A673 (cell line): Measurements from ENCODE around the gene HDAC7. TPM values are rescaled to one million over a fixed set of nuclear protein-coding genes. Genes with fewer than 3 reads are reported as not detected.

ENCODE experiments used
- BruUV-seq: library from RNA; stranded (reverse); fragments of 400-500 nt; replicated peaks from 2 replicates; lab custom pipeline; 2021; lab: Mats Ljungman, UMichigan
- CTCF ChIA-PET: fragments of 300-600 bp; sonication (Branson Sonifier 250); formaldehyde crosslinking; loops from one replicate; lab custom pipeline; 2022; ENCODE audit warnings: antibody characterized with exemption; lab: Charles Lee
- POLR2A ChIA-PET: fragments of 300-600 bp; sonication (Branson Sonifier 250); formaldehyde crosslinking; loops from one replicate; lab custom pipeline; 2022; ENCODE audit warnings: antibody characterized with exemption; ENCODE audit not compliant: low non-redundant PET; lab: Charles Lee
- DNase-seq: peaks from one replicate; pipeline ENCODE4 v3.0.0-alpha.2; 2015; ENCODE audit warnings: low spot score
- H3K27ac ChIP-seq: fragments of 200-600 bp; sonication (generic); 2 replicates; pipeline ENCODE4 v1.5.1; 2016; ENCODE audit warnings: mixed run types, low read depth, mild to moderate bottlenecking, mixed read lengths, antibody characterized with exemption, low read length; ENCODE audit not compliant: poor library complexity, severe bottlenecking
- H3K27me3 ChIP-seq: fragments of 200-600 bp; sonication (generic); replicated peaks from 2 replicates; pipeline ENCODE4 v1.6.1; 2017; ENCODE audit warnings: mixed run types, low read depth, mild to moderate bottlenecking, mixed read lengths, antibody characterized with exemption, low read length; ENCODE audit not compliant: insufficient read depth, poor library complexity
- H3K36me3 ChIP-seq: fragments of 200-600 bp; sonication (generic); 2 replicates; pipeline ENCODE4 v1.6.1; 2016; ENCODE audit warnings: mixed run types, mild to moderate bottlenecking, mixed read lengths, antibody characterized with exemption, low read length; ENCODE audit not compliant: insufficient read depth, poor library complexity, severe bottlenecking
- H3K4me1 ChIP-seq: fragments of 200-600 bp; sonication (generic); 2 replicates; pipeline ENCODE4 v1.6.1; 2017; ENCODE audit warnings: mixed run types, mild to moderate bottlenecking, mixed read lengths, antibody characterized with exemption, low read length; ENCODE audit not compliant: insufficient read depth, poor library complexity, severe bottlenecking
- H3K4me3 ChIP-seq: fragments of 200-600 bp; sonication (generic); 2 replicates; pipeline ENCODE4 v1.5.1; 2016; ENCODE audit warnings: low read depth, mixed run types, mild to moderate bottlenecking, mixed read lengths, low read length; ENCODE audit not compliant: poor library complexity, severe bottlenecking
- H3K9me3 ChIP-seq: fragments of 200-600 bp; sonication (generic); 2 replicates; pipeline ENCODE4 v1.6.1; 2016; ENCODE audit warnings: mixed run types, low read depth, mild to moderate bottlenecking, mixed read lengths, antibody characterized with exemption, low read length; ENCODE audit not compliant: poor library complexity, severe bottlenecking
- EZH2 ChIP-seq: fragments of 200-600 bp; sonication (generic); IDR thresholded peaks from 2 replicates; pipeline ENCODE4 v1.6.1; 2017; ENCODE audit warnings: borderline replicate concordance, low read depth, mild to moderate bottlenecking, mixed read lengths, antibody characterized with exemption, low read length; ENCODE audit not compliant: poor library complexity, severe bottlenecking
- intact Hi-C: fragments of 100-400 bp; cut with micrococcal nuclease; formaldehyde crosslinking; loops from one replicate; pipeline ENCODE4 v1.10.0; 2022; ENCODE audit not compliant: unreplicated experiment
- total RNA-seq: library from RNA; stranded (reverse); gene quantifications from 2 replicates; pipeline ENCODE4 v1.2.3, GENCODE V29; 2021
- TF ChIP-seq, protein P1 (sequence below): fragments of 300-800, 200-600 bp; sonication (generic); conservative IDR thresholded peaks from 2 replicates; pipeline ENCODE4 v1.5.1; 2017; ENCODE audit warnings: low read depth, mild to moderate bottlenecking, antibody characterized with exemption, low read length, moderate library complexity, mixed read lengths

HDAC7 gene
- total RNA-seq, 1 experiment from 2014 or later = 58.9 TPM

DNA sequence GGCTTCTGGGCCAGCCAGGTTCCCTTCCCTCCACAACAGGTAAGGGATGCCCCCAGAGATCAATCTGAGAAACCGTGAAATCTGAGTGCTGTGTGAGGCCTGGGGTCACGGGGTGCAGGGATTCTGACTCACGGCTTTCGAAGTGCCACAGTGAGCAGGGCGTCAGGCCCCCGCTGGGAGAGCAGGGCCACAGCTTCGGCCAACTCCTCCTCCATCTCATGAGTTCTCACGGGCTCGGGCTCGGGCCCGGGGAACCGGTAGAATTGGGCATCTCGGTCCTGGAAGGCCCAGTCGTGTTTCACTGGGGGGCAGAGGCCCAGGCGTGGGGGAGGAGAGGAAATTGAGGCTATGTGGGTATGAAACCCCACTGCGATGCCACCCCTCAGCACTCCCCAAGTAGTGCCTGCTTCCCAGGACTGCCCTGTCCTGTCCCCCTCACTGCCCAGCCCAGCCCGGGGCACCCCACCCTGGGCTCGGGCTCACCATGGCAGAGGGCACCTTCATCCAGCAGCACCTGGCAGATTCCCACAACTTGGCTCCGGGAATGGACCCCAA lies 68.7 kb downstream of the HDAC7 start:
- DNase-seq = no peak
- Histone ChIP-seq H3K4me1 (peaks cover 21% of the 10 kb centered on the region), H3K9me3 (no peaks in the 10 kb centered on the region), H3K4me3 (no peak overlapping the region), H3K36me3 (no peaks in the 10 kb centered on the region), H3K27ac (no peak overlapping the region), H3K27me3 (no peaks in the 10 kb centered on the region)
- CTCF ChIA-PET = no interaction called here
- POLR2A ChIA-PET = no interaction called here
- intact Hi-C loops = no loop called here
- no TSS peak for BruUV-seq
- TF ChIP-seq, protein P1, sequence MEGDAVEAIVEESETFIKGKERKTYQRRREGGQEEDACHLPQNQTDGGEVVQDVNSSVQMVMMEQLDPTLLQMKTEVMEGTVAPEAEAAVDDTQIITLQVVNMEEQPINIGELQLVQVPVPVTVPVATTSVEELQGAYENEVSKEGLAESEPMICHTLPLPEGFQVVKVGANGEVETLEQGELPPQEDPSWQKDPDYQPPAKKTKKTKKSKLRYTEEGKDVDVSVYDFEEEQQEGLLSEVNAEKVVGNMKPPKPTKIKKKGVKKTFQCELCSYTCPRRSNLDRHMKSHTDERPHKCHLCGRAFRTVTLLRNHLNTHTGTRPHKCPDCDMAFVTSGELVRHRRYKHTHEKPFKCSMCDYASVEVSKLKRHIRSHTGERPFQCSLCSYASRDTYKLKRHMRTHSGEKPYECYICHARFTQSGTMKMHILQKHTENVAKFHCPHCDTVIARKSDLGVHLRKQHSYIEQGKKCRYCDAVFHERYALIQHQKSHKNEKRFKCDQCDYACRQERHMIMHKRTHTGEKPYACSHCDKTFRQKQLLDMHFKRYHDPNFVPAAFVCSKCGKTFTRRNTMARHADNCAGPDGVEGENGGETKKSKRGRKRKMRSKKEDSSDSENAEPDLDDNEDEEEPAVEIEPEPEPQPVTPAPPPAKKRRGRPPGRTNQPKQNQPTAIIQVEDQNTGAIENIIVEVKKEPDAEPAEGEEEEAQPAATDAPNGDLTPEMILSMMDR = no peak
- no peak for TF ChIP-seq EZH2

DNA sequence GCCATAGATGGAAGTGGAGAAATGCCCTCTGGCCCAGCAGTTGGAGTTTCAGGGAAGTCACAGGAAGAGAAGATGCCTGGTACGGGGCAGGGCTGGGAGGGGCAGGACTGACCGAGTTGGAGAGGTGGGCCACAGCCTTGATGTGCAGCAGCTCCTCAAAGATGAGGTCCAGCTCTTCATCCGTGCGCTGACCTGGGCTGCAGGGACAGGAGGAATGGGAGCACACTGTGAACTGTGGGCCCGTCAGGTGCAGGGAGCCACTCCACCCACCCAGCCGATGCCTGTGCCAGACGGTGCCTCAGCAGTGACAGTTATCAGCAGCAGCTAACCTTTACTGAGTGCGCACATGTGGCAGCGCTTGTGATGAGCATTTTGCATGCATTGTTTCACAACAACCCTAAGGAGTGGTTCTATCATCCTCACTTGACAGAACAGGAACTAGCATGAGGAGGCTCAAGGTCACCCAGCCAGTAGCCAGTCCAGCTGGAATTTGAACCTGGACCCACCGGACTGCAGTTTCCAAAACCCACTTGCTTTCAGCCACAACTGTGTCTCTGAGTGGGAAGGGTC lies 69.4 kb downstream of the HDAC7 start:
- no peak overlapping the region for H3K4me3 ChIP-seq
- POLR2A ChIA-PET = interaction anchor here (0.6 kb wide), 1 partner anchor 14 kb away, joined by 3 read pairs; no protein-coding TSS in a partner anchor
- no peak for DNase-seq
- no peak for TF ChIP-seq EZH2
- TF ChIP-seq, protein P1 = no peak
- no peaks in the 10 kb centered on the region for H3K9me3 ChIP-seq
- CTCF ChIA-PET = no interaction called here
- no peaks in the 10 kb centered on the region for H3K27me3 ChIP-seq
- BruUV-seq = no TSS peak
- no peak overlapping the region for H3K27ac ChIP-seq
- intact Hi-C loops = no loop called here
- H3K4me1 ChIP-seq = peaks cover 21% of the 10 kb centered on the region
- no peaks in the 10 kb centered on the region for H3K36me3 ChIP-seq

DNA sequence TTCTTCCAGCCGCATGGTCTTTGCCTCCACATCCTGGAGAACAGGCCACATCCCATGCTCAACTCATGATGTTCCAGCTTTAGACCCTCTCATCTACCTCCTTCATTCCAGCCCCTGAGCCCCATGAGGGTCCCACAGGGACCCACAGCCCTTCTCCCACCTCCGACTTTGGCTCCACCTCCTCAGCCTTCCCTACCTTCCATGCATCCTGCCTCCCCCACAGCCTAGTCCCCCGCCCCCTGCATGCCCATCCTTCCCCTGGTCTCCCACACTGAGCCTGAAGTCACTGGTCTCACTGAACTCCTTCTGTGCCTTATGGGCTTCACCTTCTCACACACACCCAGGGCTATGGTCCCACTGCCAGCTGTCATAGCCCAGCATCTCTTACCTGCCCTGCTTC lies 70.8 kb downstream of the HDAC7 start:
- H3K27ac ChIP-seq = no peak overlapping the region

More for the DNA sequence above, 70.8 kb downstream of the HDAC7 start:
- H3K27me3 ChIP-seq = no peaks in the 10 kb centered on the region
- TF ChIP-seq EZH2 = no peak
- TF ChIP-seq, protein P1 = no peak
- POLR2A ChIA-PET = no interaction called here
- intact Hi-C loops = no loop called here
- no peak overlapping the region for H3K4me3 ChIP-seq
- no peak for DNase-seq
- no TSS peak for BruUV-seq
- no peaks in the 10 kb centered on the region for H3K36me3 ChIP-seq
- CTCF ChIA-PET = no interaction called here
- peaks cover 18% of the 10 kb centered on the region for H3K4me1 ChIP-seq
- H3K9me3 ChIP-seq = no peaks in the 10 kb centered on the region
